Thoracic aorta (tissue), 2 donors: ENCODE results near the gene RASA3. TPM values are rescaled to one million over a fixed set of nuclear protein-coding genes. Genes with fewer than 3 reads are reported as not detected.

ENCODE experiments used
- ATAC-seq: fragments of 150-250 bp; one replicate; pipeline ENCODE4 v1.8.0; 2017; ENCODE audit warnings: low read depth; ENCODE audit not compliant: insufficient number of reproducible peaks, low FRiP score
- DNase-seq: peaks from one replicate; pipeline ENCODE4 v3.0.0-alpha.2; 2020; ENCODE audit warnings: low spot score
- H3K27ac ChIP-seq, 2 donors: fragments of 200-600 bp; sonication (generic); 1 replicate in 1 of 2; 2 replicates in 1 of 2; pipeline ENCODE4 v1.5.1; 2016; ENCODE audit warnings: mild to moderate bottlenecking in 2 of 2, moderate library complexity in 2 of 2
- H3K27me3 ChIP-seq: fragments of 200-600 bp; sonication (generic); replicated peaks from 2 replicates; pipeline ENCODE4 v1.6.0; 2016; ENCODE audit warnings: mild to moderate bottlenecking; ENCODE audit not compliant: insufficient read depth
- H3K36me3 ChIP-seq: fragments of 200-600 bp; sonication (generic); one replicate; pipeline ENCODE4 v1.5.1; 2016
- H3K4me1 ChIP-seq, 2 donors: fragments of 200-600 bp; sonication (generic); 1 replicate in 1 of 2; 2 replicates in 1 of 2; pipeline versions ENCODE4 v1.5.1 to v1.6.0; 2016; ENCODE audit warnings: low read depth in 2 of 2, mild to moderate bottlenecking in 1 of 2; ENCODE audit not compliant: control insufficient read depth in 1 of 2
- H3K4me3 ChIP-seq: fragments of 200-600 bp; sonication (generic); 2 replicates; pipeline ENCODE4 v1.5.1; 2016; ENCODE audit warnings: mild to moderate bottlenecking
- H3K9me3 ChIP-seq: fragments of 200-600 bp; sonication (generic); 2 replicates; pipeline ENCODE4 v1.5.1; 2016
- CTCF ChIP-seq: fragments of 200-600 bp; sonication (generic); IDR thresholded peaks from one replicate; pipeline ENCODE4 v1.5.1; 2019; ENCODE audit warnings: antibody characterized with exemption
- total RNA-seq, 2 donors: library from RNA; depleted of rRNA; stranded (reverse); fragments of >200 nt; gene quantifications; one replicate each; pipeline versions ENCODE4 v1.1.0 to v1.2.3, GENCODE V29; 2016

The RASA3 gene
- total RNA-seq, 2 donors from 2014 or later = 38.9 to 48.6 TPM

GRCh38 chr13:114059428-114059827, 73.0 kb downstream of the RASA3 start:
- no peak overlapping the region for H3K27ac ChIP-seq
- no peaks in the 10 kb centered on the region for H3K27me3 ChIP-seq
- no peaks in the 10 kb centered on the region for H3K36me3 ChIP-seq
- H3K4me1 ChIP-seq = peaks cover 32 to 61% of the 10 kb centered on the region in 2 donors
- no peak for ATAC-seq
- no peak overlapping the region for H3K4me3 ChIP-seq
- H3K9me3 ChIP-seq = no peaks in the 10 kb centered on the region
- TF ChIP-seq CTCF = no peak
- no peak for DNase-seq

GRCh38 chr13:114058051-114058867, 74.2 kb downstream of the RASA3 start:
- no peak for DNase-seq
- H3K27ac ChIP-seq = no peak overlapping the region
- H3K36me3 ChIP-seq = no peaks in the 10 kb centered on the region
- H3K27me3 ChIP-seq = no peaks in the 10 kb centered on the region
- peaks cover 23 to 49% of the 10 kb centered on the region in 2 donors for H3K4me1 ChIP-seq
- no peaks in the 10 kb centered on the region for H3K9me3 ChIP-seq
- H3K4me3 ChIP-seq = no peak overlapping the region
- TF ChIP-seq CTCF = no peak
- no peak for ATAC-seq

- Histone ChIP-seq H3K4me1 (peaks cover 16 to 43% of the 10 kb centered on the region in 2 donors), H3K4me3 (peak overlapping the region; percentile 7), H3K27me3 (no peaks in the 10 kb centered on the region), H3K9me3 (no peaks in the 10 kb centered on the region), H3K27ac (no peak overlapping the region), H3K36me3 (no peaks in the 10 kb centered on the region)
- DNase-seq (no peak), ATAC-seq (no peak)
- no peak for TF ChIP-seq CTCF
Measured at GRCh38 chr13:114057166-114058050, 75.0 kb downstream of the RASA3 start.

- no peak for TF ChIP-seq CTCF
- peaks cover 14 to 40% of the 10 kb centered on the region in 2 donors for H3K4me1 ChIP-seq
- DNase-seq (no peak), ATAC-seq (no peak)
- H3K36me3 ChIP-seq = no peaks in the 10 kb centered on the region
- H3K27me3 ChIP-seq = no peaks in the 10 kb centered on the region
- no peaks in the 10 kb centered on the region for H3K9me3 ChIP-seq
- H3K27ac ChIP-seq = no peak overlapping the region
- H3K4me3 ChIP-seq = peak overlapping the region; percentile 7
Measured at GRCh38 chr13:114056205-114057013, 76.0 kb downstream of the RASA3 start.
